NCI-H526 treated with DMSO at 0.1 percent for 48 hours (cell line): Measurements from ENCODE around the gene JDP2.
"Not testable (repeated sequence)": the region's sequence is repeated elsewhere in the genome, so short reads cannot be mapped to it uniquely, and the experiment has no call there.

Source experiments
- DNase-seq: peaks from one replicate; lab custom pipeline; 2025; lab: John Stamatoyannopoulos, UW

JDP2 gene

GRCh38 chr14:75456069-75456996, 28.5 kb downstream of the JDP2 start:
- DNase-seq: no peak

GRCh38 chr14:75456997-75457335, 29.1 kb downstream of the JDP2 start:
- no peak for DNase-seq

- DNase-seq: no peak
Measured at GRCh38 chr14:75457648-75458165, 29.9 kb downstream of the JDP2 start.

GRCh38 chr14:75458305-75458704, 30.5 kb downstream of the JDP2 start:
- DNase-seq: no peak

GRCh38 chr14:75459099-75459741, 31.4 kb downstream of the JDP2 start:
- no peak for DNase-seq

GRCh38 chr14:75459791-75460190, 32.0 kb downstream of the JDP2 start:
- no peak for DNase-seq

- no peak for DNase-seq
Measured at GRCh38 chr14:75460394-75460793, 32.6 kb downstream of the JDP2 start.

GRCh38 chr14:75461303-75461702, 33.5 kb downstream of the JDP2 start:
- DNase-seq: no peak

GRCh38 chr14:75461755-75462349, 34.0 kb downstream of the JDP2 start:
- DNase-seq: no peak

GRCh38 chr14:75464626-75465025, 36.8 kb downstream of the JDP2 start:
- no peak for DNase-seq

- no peak for DNase-seq
Measured at GRCh38 chr14:75467763-75468162, 39.9 kb downstream of the JDP2 start.

GRCh38 chr14:75469164-75469563, 41.3 kb downstream of the JDP2 start:
- no peak for DNase-seq

- no peak for DNase-seq
Measured at GRCh38 chr14:75469606-75470237, 41.9 kb downstream of the JDP2 start.

GRCh38 chr14:75470238-75470797, 42.5 kb downstream of the JDP2 start:
- no peak for DNase-seq

- no peak for DNase-seq
Measured at GRCh38 chr14:75471059-75471458, 43.2 kb downstream of the JDP2 start.

- DNase-seq: not testable (repeated sequence)
Measured at GRCh38 chr14:75474127-75474526, 46.3 kb downstream of the JDP2 start.

GRCh38 chr14:75476274-75476995, 48.6 kb downstream of the JDP2 start:
- DNase-seq: no peak

- DNase-seq: no peak
Measured at GRCh38 chr14:75477881-75478280, 50.1 kb downstream of the JDP2 start.

GRCh38 chr14:75479770-75480600, 52.2 kb downstream of the JDP2 start:
- no peak for DNase-seq

- DNase-seq: no peak
Measured at GRCh38 chr14:75482366-75482765, 54.5 kb downstream of the JDP2 start.
